Tibial artery (tissue), 4 donors: Measurements from ENCODE around the gene MTARC1.

Experiments used
- DNase-seq, 2 donors: peaks; one replicate each; pipeline ENCODE4 v3.0.0-alpha.2; 2019
- H3K27ac ChIP-seq, 2 donors: fragments of 200-600 bp; sonication (generic) in 1 of 2; 1 replicate in 1 of 2; 2 replicates in 1 of 2; pipeline ENCODE4 v1.5.1; 2018 to 2019; ENCODE audit warnings: mild to moderate bottlenecking in 1 of 2
- H3K27me3 ChIP-seq, 2 donors: fragments of 200-600 bp; sonication (generic) in 1 of 2; one replicate each; pipeline versions ENCODE4 v1.5.1 to v1.6.0; 2016 to 2019
- H3K36me3 ChIP-seq, 3 donors: fragments of 200-600 bp; sonication (generic) in 2 of 3; one replicate each; pipeline ENCODE4 v1.5.1; 2016 to 2019; ENCODE audit warnings: mild to moderate bottlenecking in 2 of 3
- H3K4me1 ChIP-seq, 4 donors: fragments of 200-600 bp; sonication (generic) in 2 of 4; 1 replicate in 3 of 4; 2 replicates in 1 of 4; pipeline ENCODE4 v1.5.1; 2016 to 2019
- H3K4me3 ChIP-seq, 2 donors: fragments of 200-600 bp; sonication (generic) in 1 of 2; 1 replicate in 1 of 2; 2 replicates in 1 of 2; pipeline ENCODE4 v1.5.1; 2018 to 2019; ENCODE audit warnings: mild to moderate bottlenecking in 2 of 2
- H3K9me3 ChIP-seq, 3 donors: fragments of 200-600 bp; sonication (generic) in 1 of 3; one replicate each; pipeline ENCODE4 v1.5.1; 2016 to 2019
- CTCF ChIP-seq, 2 experiments: fragments of 200-600 bp in 1 of 2; fragments of 450-650 bp in 1 of 2; IDR thresholded peaks; one replicate each; pipeline ENCODE4 v1.5.1; 2017 to 2019; ENCODE audit warnings: antibody characterized with exemption in 2 of 2, mild to moderate bottlenecking in 1 of 2, moderate library complexity in 1 of 2
- intact Hi-C: fragments of 100-400 bp; cut with DNase I; formaldehyde crosslinking; loops from one replicate; pipeline ENCODE4 v1.15.0; 2023; ENCODE audit warnings: low total_unique reads

Gene MTARC1

DNA sequence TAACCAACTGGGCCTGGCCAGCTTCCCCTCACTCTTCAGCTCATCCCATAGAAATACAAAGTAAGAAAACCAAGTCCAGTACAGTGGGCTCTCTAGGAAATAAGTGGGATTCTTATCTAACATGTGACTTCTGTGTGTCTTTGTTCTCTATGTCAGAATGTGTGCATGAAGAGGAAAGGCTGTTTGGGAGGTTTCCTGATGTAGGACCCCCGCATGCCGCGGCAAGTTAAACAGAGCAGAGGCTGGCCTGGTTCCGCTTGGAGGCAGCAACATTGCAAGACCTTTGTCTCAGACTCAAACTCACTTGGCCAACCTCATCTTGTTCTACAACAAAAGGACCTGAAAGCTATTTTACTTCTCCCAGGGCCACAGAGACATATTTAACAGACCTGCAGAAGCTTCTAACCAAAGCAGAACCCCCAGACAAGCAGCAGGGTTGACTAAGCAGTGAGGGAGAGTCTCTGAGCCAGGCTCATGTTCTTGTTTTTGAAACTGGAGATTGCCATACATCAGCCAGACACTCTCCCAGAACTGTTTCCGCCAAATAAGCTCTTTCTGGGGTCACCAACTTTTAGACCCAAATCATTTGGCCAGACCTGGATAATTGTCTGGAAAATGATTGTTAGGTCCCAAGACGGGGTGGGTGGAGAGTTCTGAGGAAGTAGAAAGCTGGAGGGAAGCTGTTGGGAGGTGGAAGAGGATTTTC lies 32.3 kb upstream of the MTARC1 start:
- no peaks in the 10 kb centered on the region for H3K27me3 ChIP-seq
- peaks cover 30 to 36% (median 35%) of the 10 kb centered on the region in 3 donors for H3K36me3 ChIP-seq
- intact Hi-C loops = no loop called here
- no peak overlapping the region for H3K4me3 ChIP-seq
- no peak for DNase-seq
- peaks cover 0 to 39% (median 21%) of the 10 kb centered on the region in 4 donors for H3K4me1 ChIP-seq
- no peak for TF ChIP-seq CTCF (IDR thresholded peaks at IDR 0.05)
- H3K27ac ChIP-seq = no peak overlapping the region
- H3K9me3 ChIP-seq = no peaks in the 10 kb centered on the region

- no peak for DNase-seq
- H3K27ac ChIP-seq = no peak overlapping the region
- H3K4me1 ChIP-seq = peaks cover 0 to 34% (median 17%) of the 10 kb centered on the region in 4 donors
- no peaks in the 10 kb centered on the region for H3K27me3 ChIP-seq
- peaks cover 30 to 40% (median 35%) of the 10 kb centered on the region in 3 donors for H3K36me3 ChIP-seq
- TF ChIP-seq CTCF (IDR thresholded peaks at IDR 0.05) = no peak
- intact Hi-C loops = no loop called here
- no peaks in the 10 kb centered on the region for H3K9me3 ChIP-seq
- no peak overlapping the region for H3K4me3 ChIP-seq
These were observed 31.8 kb upstream of the MTARC1 start for GRCh38 chr1:220754918-220755295.

GRCh38 chr1:220755309-220755708 lies 31.4 kb upstream of the MTARC1 start:
- Histone ChIP-seq H3K27me3 (no peaks in the 10 kb centered on the region), H3K9me3 (no peaks in the 10 kb centered on the region), H3K27ac (no peak overlapping the region), H3K4me1 (peaks cover 0 to 30% (median 14%) of the 10 kb centered on the region in 4 donors), H3K36me3 (peaks cover 30 to 40% (median 35%) of the 10 kb centered on the region in 3 donors), H3K4me3 (no peak overlapping the region)
- TF ChIP-seq CTCF (IDR thresholded peaks at IDR 0.05) = no peak
- intact Hi-C loops = no loop called here
- no peak for DNase-seq

- Histone ChIP-seq H3K4me3 (no peak overlapping the region), H3K36me3 (peaks cover 34 to 54% (median 48%) of the 10 kb centered on the region in 3 donors), H3K27me3 (no peaks in the 10 kb centered on the region), H3K9me3 (no peaks in the 10 kb centered on the region), H3K4me1 (peaks cover 0 to 9% (median 0%) of the 10 kb centered on the region in 4 donors), H3K27ac (no peak overlapping the region)
- DNase-seq = no peak
- intact Hi-C loops = no loop called here
- no peak for TF ChIP-seq CTCF (IDR thresholded peaks at IDR 0.05)
These were observed 29.3 kb upstream of the MTARC1 start for GRCh38 chr1:220757441-220757840.

- intact Hi-C loops = no loop called here
- H3K36me3 ChIP-seq = peaks cover 40 to 71% (median 65%) of the 10 kb centered on the region in 3 donors
These were observed 27.6 kb upstream of the MTARC1 start for GRCh38 chr1:220759147-220759546.

More at GRCh38 chr1:220759147-220759546, 27.6 kb upstream of the MTARC1 start:
- H3K27ac ChIP-seq = no peak overlapping the region
- DNase-seq = no peak
- no peak overlapping the region for H3K4me3 ChIP-seq
- no peaks in the 10 kb centered on the region for H3K9me3 ChIP-seq
- no peaks in the 10 kb centered on the region for H3K27me3 ChIP-seq
- no peak for TF ChIP-seq CTCF (IDR thresholded peaks at IDR 0.05)
- H3K4me1 ChIP-seq = no peaks in the 10 kb centered on the region
